ENCODE data around the gene AGPAT3. TPM values are rescaled to one million over a fixed set of nuclear protein-coding genes. Genes with fewer than 3 reads are reported as not detected.

AGPAT3 gene
- total and polyA plus RNA-seq, 2 donors (not counting 1 experiment from before 2014, with no cell fraction given): 29.4 to 44.9 TPM

- no peak overlapping the region for H2AFZ ChIP-seq (ENCODE audit: low read length)
- no peak overlapping the region for H3K4me3 ChIP-seq (replicated peaks in 1 of 4; ENCODE audit: control extremely low read depth in 1 of 4, insufficient read depth in 1 of 4, low read depth in 3 of 4, low read length in 4 of 4)
- H3K27me3 ChIP-seq (ENCODE audit: control insufficient read depth, insufficient read depth, low read length): no peaks in the 10 kb centered on the region
- no peaks in the 10 kb centered on the region for H3K36me3 ChIP-seq (ENCODE audit: control insufficient read depth, insufficient read depth, low read length)
- H3K9ac ChIP-seq (ENCODE audit: insufficient read depth, low read length): no peak overlapping the region
- H3K27ac ChIP-seq (ENCODE audit: insufficient read depth, low read length): no peak overlapping the region
- no peaks in the 10 kb centered on the region for H4K20me1 ChIP-seq (ENCODE audit: control insufficient read depth, extremely low read depth, insufficient read depth, low read length)
- no peaks in the 10 kb centered on the region for H3K9me3 ChIP-seq (ENCODE audit: control insufficient read depth, insufficient read depth, low read depth, low read length)
- no peak overlapping the region for H3K4me2 ChIP-seq (ENCODE audit: extremely low read depth, insufficient read depth, low read length)
- TF ChIP-seq, protein P1, sequence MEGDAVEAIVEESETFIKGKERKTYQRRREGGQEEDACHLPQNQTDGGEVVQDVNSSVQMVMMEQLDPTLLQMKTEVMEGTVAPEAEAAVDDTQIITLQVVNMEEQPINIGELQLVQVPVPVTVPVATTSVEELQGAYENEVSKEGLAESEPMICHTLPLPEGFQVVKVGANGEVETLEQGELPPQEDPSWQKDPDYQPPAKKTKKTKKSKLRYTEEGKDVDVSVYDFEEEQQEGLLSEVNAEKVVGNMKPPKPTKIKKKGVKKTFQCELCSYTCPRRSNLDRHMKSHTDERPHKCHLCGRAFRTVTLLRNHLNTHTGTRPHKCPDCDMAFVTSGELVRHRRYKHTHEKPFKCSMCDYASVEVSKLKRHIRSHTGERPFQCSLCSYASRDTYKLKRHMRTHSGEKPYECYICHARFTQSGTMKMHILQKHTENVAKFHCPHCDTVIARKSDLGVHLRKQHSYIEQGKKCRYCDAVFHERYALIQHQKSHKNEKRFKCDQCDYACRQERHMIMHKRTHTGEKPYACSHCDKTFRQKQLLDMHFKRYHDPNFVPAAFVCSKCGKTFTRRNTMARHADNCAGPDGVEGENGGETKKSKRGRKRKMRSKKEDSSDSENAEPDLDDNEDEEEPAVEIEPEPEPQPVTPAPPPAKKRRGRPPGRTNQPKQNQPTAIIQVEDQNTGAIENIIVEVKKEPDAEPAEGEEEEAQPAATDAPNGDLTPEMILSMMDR (conservative IDR thresholded peaks at IDR 0.05 in 1 of 2, IDR thresholded peaks at IDR 0.05 in 1 of 2; ENCODE audit: low read depth in 1 of 2, low read length in 2 of 2): no peak
- TF ChIP-seq EZH2 (IDR thresholded peaks at IDR 0.05; ENCODE audit: low read length, missing control alignments): no peak
- no peaks in the 10 kb centered on the region for H3K79me2 ChIP-seq (ENCODE audit: control insufficient read depth, insufficient read depth, low read length)
- DNase-seq (ENCODE audit: low read depth in 2 of 2): no peak
- H3K4me1 ChIP-seq (ENCODE audit: control insufficient read depth, extremely low read depth, insufficient read depth, low read length): no peaks in the 10 kb centered on the region
Measured at GRCh38 chr21:43949499-43950208, 84.6 kb downstream of the AGPAT3 start.

DNA sequence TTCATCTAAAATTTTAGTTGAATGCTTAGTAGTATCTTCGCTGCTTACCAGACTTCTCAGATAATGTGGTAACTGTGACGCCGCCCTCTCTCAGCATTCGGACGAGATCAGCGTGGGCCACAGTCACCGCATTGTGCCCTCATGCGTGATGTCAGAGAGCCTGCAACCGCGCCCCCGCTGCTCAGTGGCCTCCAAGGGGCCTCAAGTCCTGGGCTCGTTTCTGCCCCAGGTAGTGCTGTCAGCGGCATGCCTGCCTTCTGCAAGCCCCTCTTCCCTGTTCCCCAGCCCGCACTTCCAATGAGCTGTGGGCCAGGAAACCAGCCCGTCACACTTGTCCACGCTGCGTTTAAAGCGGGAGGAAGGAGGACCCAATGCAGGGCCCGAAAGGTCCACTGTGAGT, 85.5 kb downstream of the AGPAT3 start:
- H3K9ac ChIP-seq (ENCODE audit: insufficient read depth, low read length): no peak overlapping the region
- no peak for DNase-seq (ENCODE audit: low read depth in 2 of 2)
- no peak for TF ChIP-seq EZH2 (IDR thresholded peaks at IDR 0.05; ENCODE audit: low read length, missing control alignments)
- TF ChIP-seq, protein P1 (conservative IDR thresholded peaks at IDR 0.05 in 1 of 2, IDR thresholded peaks at IDR 0.05 in 1 of 2; ENCODE audit: low read depth in 1 of 2, low read length in 2 of 2): no peak
- H3K79me2 ChIP-seq (ENCODE audit: control insufficient read depth, insufficient read depth, low read length): no peaks in the 10 kb centered on the region
- H3K27me3 ChIP-seq (ENCODE audit: control insufficient read depth, insufficient read depth, low read length): no peaks in the 10 kb centered on the region
- no peak overlapping the region for H3K4me3 ChIP-seq (replicated peaks in 1 of 4; ENCODE audit: control extremely low read depth in 1 of 4, insufficient read depth in 1 of 4, low read depth in 3 of 4, low read length in 4 of 4)
- no peaks in the 10 kb centered on the region for H3K4me1 ChIP-seq (ENCODE audit: control insufficient read depth, extremely low read depth, insufficient read depth, low read length)
- no peak overlapping the region for H3K4me2 ChIP-seq (ENCODE audit: extremely low read depth, insufficient read depth, low read length)
- H3K27ac ChIP-seq (ENCODE audit: insufficient read depth, low read length): no peak overlapping the region
- no peaks in the 10 kb centered on the region for H4K20me1 ChIP-seq (ENCODE audit: control insufficient read depth, extremely low read depth, insufficient read depth, low read length)
- no peak overlapping the region for H2AFZ ChIP-seq (ENCODE audit: low read length)
- H3K9me3 ChIP-seq (ENCODE audit: control insufficient read depth, insufficient read depth, low read depth, low read length): no peaks in the 10 kb centered on the region
- H3K36me3 ChIP-seq (ENCODE audit: control insufficient read depth, insufficient read depth, low read length): no peaks in the 10 kb centered on the region

DNA sequence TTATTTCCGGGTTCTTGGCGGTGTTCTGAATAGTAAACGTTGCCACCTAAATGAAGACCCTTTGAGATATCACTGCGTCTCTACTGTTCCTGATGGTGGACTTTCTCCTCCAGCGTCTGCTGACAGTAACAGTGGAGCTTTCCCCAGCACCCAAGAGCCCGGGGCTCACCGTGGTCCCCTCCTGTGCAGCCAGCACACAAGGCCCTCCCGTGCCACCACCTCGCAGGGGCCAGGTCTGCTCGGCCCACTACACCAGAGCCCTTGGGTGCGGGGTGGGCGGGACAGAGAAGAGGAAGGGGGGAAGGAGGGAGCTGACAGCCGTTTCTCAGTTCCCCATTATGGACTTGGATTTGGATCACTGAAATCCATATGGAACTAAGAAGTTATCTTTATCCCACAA, 85.9 kb downstream of the AGPAT3 start:
- H3K36me3 ChIP-seq (ENCODE audit: control insufficient read depth, insufficient read depth, low read length): no peaks in the 10 kb centered on the region
- H3K27ac ChIP-seq (ENCODE audit: insufficient read depth, low read length): no peak overlapping the region
- no peaks in the 10 kb centered on the region for H3K4me1 ChIP-seq (ENCODE audit: control insufficient read depth, extremely low read depth, insufficient read depth, low read length)
- H2AFZ ChIP-seq (ENCODE audit: low read length): no peak overlapping the region
- no peak overlapping the region for H3K4me2 ChIP-seq (ENCODE audit: extremely low read depth, insufficient read depth, low read length)
- no peaks in the 10 kb centered on the region for H4K20me1 ChIP-seq (ENCODE audit: control insufficient read depth, extremely low read depth, insufficient read depth, low read length)
- no peak for TF ChIP-seq EZH2 (IDR thresholded peaks at IDR 0.05; ENCODE audit: low read length, missing control alignments)
- TF ChIP-seq, protein P1 (conservative IDR thresholded peaks at IDR 0.05 in 1 of 2, IDR thresholded peaks at IDR 0.05 in 1 of 2; ENCODE audit: low read depth in 1 of 2, low read length in 2 of 2): no peak
- H3K27me3 ChIP-seq (ENCODE audit: control insufficient read depth, insufficient read depth, low read length): no peaks in the 10 kb centered on the region
- no peak for DNase-seq (ENCODE audit: low read depth in 2 of 2)
- no peak overlapping the region for H3K4me3 ChIP-seq (replicated peaks in 1 of 4; ENCODE audit: control extremely low read depth in 1 of 4, insufficient read depth in 1 of 4, low read depth in 3 of 4, low read length in 4 of 4)
- H3K79me2 ChIP-seq (ENCODE audit: control insufficient read depth, insufficient read depth, low read length): no peaks in the 10 kb centered on the region
- H3K9ac ChIP-seq (ENCODE audit: insufficient read depth, low read length): no peak overlapping the region
- no peaks in the 10 kb centered on the region for H3K9me3 ChIP-seq (ENCODE audit: control insufficient read depth, insufficient read depth, low read depth, low read length)
